Measurements from ENCODE around the gene MINK1. TPM values are rescaled to one million over a fixed set of nuclear protein-coding genes. Genes with fewer than 3 reads are reported as not detected.
A peak's percentile ranks its signal among the peaks of the same experiment; 100 is the strongest.

Gene MINK1
- total RNA-seq, 1 experiment from 2014 or later, result 68.8 TPM

DNA sequence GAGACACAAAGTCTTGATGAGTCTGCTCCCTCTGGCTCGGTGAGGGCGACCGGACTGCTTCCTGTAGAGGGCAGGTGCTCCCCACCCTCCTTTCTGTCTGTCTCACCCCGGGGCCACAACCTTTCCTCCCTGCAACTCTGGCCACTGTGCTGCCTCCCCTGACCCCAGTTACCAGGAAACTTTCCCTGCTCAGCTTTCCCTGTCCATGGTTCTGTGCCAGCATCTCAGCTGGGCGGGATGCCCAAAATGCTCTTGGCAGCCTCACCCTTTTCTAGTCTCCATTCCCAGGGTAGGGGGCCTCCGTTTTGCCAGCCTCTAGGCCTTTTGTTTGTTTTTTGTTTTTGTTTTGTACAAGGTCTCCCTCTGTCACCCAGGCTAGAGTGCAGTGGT lies 24.8 kb upstream of the MINK1 start:
- Histone ChIP-seq H2AFZ (ENCODE audit: low read length) (no peak overlapping the region), H3K79me2 (ENCODE audit: insufficient read depth, low read length) (no peaks in the 10 kb centered on the region), H2BK12ac (ENCODE audit: insufficient read length, low read depth, low read length) (no peak overlapping the region), H3K4me2 (ENCODE audit: insufficient read depth, insufficient read length, low read length) (no peak overlapping the region), H2BK5ac (ENCODE audit: insufficient read length, low read length) (no peak overlapping the region), H3K9me3 (ENCODE audit: control insufficient read depth, low read depth, low read length) (no peaks in the 10 kb centered on the region), H4K8ac (replicated peaks; ENCODE audit: insufficient read length, low read depth, low read length) (no peak overlapping the region), H2BK120ac (ENCODE audit: low read depth, low read length, poor library complexity, severe bottlenecking) (no peak overlapping the region), H3K27me3 (ENCODE audit: insufficient read depth, low read length) (no peaks in the 10 kb centered on the region), H2BK15ac (ENCODE audit: low read depth, low read length) (no peak overlapping the region), H3K4ac (ENCODE audit: low read depth, low read length) (no peak overlapping the region), H3K79me1 (ENCODE audit: insufficient read depth, low read depth, low read length, poor library complexity, severe bottlenecking) (no peaks in the 10 kb centered on the region), H3K23ac (ENCODE audit: insufficient read length, low read depth, low read length) (no peak overlapping the region), H2AK5ac (ENCODE audit: insufficient read length, low read length) (no peak overlapping the region), H3K23me2 (ENCODE audit: insufficient read length, low read depth, low read length, poor library complexity, severe bottlenecking) (peaks cover 5% of the 10 kb centered on the region), H3K56ac (ENCODE audit: insufficient read length, low read depth, low read length) (no peak overlapping the region), H4K5ac (ENCODE audit: insufficient read length, low read depth, low read length) (no peak overlapping the region), H3K18ac (ENCODE audit: insufficient read length, low read depth, low read length) (no peak overlapping the region), H3K9ac (ENCODE audit: extremely low read depth, insufficient read length, low read length) (no peak overlapping the region), H3K4me1 (ENCODE audit: insufficient read depth, low read length) (no peaks in the 10 kb centered on the region), H3T11ph (ENCODE audit: low read length) (no peak overlapping the region), H3K27ac (ENCODE audit: insufficient read length, low read depth, low read length) (no peak overlapping the region), H2BK20ac (ENCODE audit: low read depth, low read length, poor library complexity, severe bottlenecking) (no peak overlapping the region), H4K91ac (ENCODE audit: insufficient read length, low read depth, low read length) (no peak overlapping the region), H3K14ac (ENCODE audit: insufficient read depth, low read length) (no peak overlapping the region), H4K20me1 (ENCODE audit: control insufficient read depth, insufficient read depth, insufficient read length) (no peaks in the 10 kb centered on the region)
- peaks cover 15 to 16% of the 10 kb centered on the region in 2 experiments for H3K4me1 Mint-ChIP-seq
- H3K36me3 Mint-ChIP-seq (ENCODE audit: insufficient read depth in 1 of 3, low read depth in 3 of 3), result peaks cover 14 to 33% (median 30%) of the 10 kb centered on the region in 3 experiments; a peak in 6 of 7 replicates
- peak overlapping the region; percentile 86 to 96 for H3K4me3 Mint-ChIP-seq
- no peaks in the 10 kb centered on the region for H3K9me3 Mint-ChIP-seq
- no peak for DNase-seq
- H3K27ac Mint-ChIP-seq, result no peak overlapping the region; a peak in 1 of 7 replicates
- no peaks in the 10 kb centered on the region; the same call in 1 of the 2 replicates for H3K27me3 Mint-ChIP-seq (ENCODE audit: low read depth)
- TF ChIP-seq CTCF (conservative IDR thresholded peaks at IDR 0.05), result no peak
- WGBS (ENCODE audit: extremely low coverage, insufficient read length, low lambda C conversion rate), result no CpG with 5 or more reads among the region's 6 CpGs
